CD4-positive, alpha-beta T cell (primary cell): ENCODE data around the gene VPS13D. TPM values are rescaled to one million over a fixed set of nuclear protein-coding genes. Genes with fewer than 3 reads are reported as not detected.

Experiments used
- ATAC-seq: fragments of 200-7000 bp; cut with Tn5 transposase; one replicate; pipeline ENCODE4 v1.10.0; 2022; ENCODE audit warnings: mild to moderate bottlenecking; ENCODE audit not compliant: poor library complexity
- CTCF ChIA-PET: fragments of 350-600 bp; sonication (Branson Sonifier 250); formaldehyde crosslinking; loops from one replicate; lab custom pipeline; 2021; ENCODE audit warnings: antibody characterized with exemption, inconsistent platforms; lab: Charles Lee
- POLR2A ChIA-PET: fragments of 350-600 bp; sonication (Branson Sonifier 250); formaldehyde crosslinking; loops from one replicate; lab custom pipeline; 2021; ENCODE audit warnings: antibody characterized with exemption, inconsistent platforms; lab: Charles Lee
- DNase-seq, 14 experiments: peaks; one replicate each; pipeline ENCODE4 v3.0.0-alpha.2; 2013 to 2020; ENCODE audit warnings: mixed read lengths in 2 of 14
- H3K27ac ChIP-seq, 2 donors: one replicate each; pipeline versions ENCODE4 v1.5.1 to v1.7.0; 2013; ENCODE audit warnings: low read length in 2 of 2, low read depth in 1 of 2, mild to moderate bottlenecking in 1 of 2
- H3K27me3 ChIP-seq, 2 experiments: 1 replicate in 1 of 2; 2 replicates in 1 of 2; pipeline versions ENCODE4 v1.6.1 to v1.7.0; 2013; ENCODE audit warnings: low read length in 2 of 2, control low read depth in 1 of 2, mild to moderate bottlenecking in 1 of 2, moderate library complexity in 1 of 2; ENCODE audit not compliant: insufficient read depth in 2 of 2, control insufficient read depth in 1 of 2
- H3K36me3 ChIP-seq: one replicate; pipeline ENCODE4 v1.6.1; 2013; ENCODE audit warnings: low read length, control low read depth; ENCODE audit not compliant: insufficient read depth
- H3K4me1 ChIP-seq: one replicate; pipeline ENCODE4 v1.6.1; 2013; ENCODE audit warnings: low read length, control low read depth; ENCODE audit not compliant: insufficient read depth
- H3K4me3 ChIP-seq: one replicate; pipeline ENCODE4 v1.5.1; 2013; ENCODE audit warnings: mild to moderate bottlenecking, low read length, moderate library complexity
- H3K9me3 ChIP-seq, 2 experiments: 1 replicate in 1 of 2; 2 replicates in 1 of 2; pipeline versions ENCODE4 v1.6.1 to v1.7.0; 2013; ENCODE audit warnings: low read length in 2 of 2, mild to moderate bottlenecking in 2 of 2, control low read depth in 1 of 2, moderate library complexity in 1 of 2; ENCODE audit not compliant: control insufficient read depth in 1 of 2, insufficient read depth in 1 of 2
- H3K27ac Mint-ChIP-seq: one replicate; pipeline ENCODE4 v1.8.0; 2020; ENCODE audit warnings: mixed read lengths
- H3K27me3 Mint-ChIP-seq: one replicate; pipeline ENCODE4 v1.8.0; 2021; ENCODE audit warnings: mixed read lengths
- H3K36me3 Mint-ChIP-seq: one replicate; pipeline ENCODE4 v1.8.0; 2021; ENCODE audit warnings: low read depth, mixed read lengths
- H3K4me1 Mint-ChIP-seq: one replicate; pipeline ENCODE4 v1.8.0; 2021; ENCODE audit warnings: low read depth, mixed read lengths
- H3K4me3 Mint-ChIP-seq: one replicate; pipeline ENCODE4 v1.8.0; 2020; ENCODE audit warnings: mild to moderate bottlenecking, mixed read lengths
- H3K9me3 Mint-ChIP-seq: one replicate; pipeline ENCODE4 v1.8.0; 2020; ENCODE audit warnings: mixed read lengths
- intact Hi-C, 2 experiments: fragments of 100-400 bp; cut with DNase I in 1 of 2; cut with micrococcal nuclease in 1 of 2; formaldehyde crosslinking; loops; one replicate each; pipeline versions ENCODE4 v1.15.1 to v1.9.0; 2023 to 2025; cut with DNase I, micrococcal nuclease
- total RNA-seq, 174 experiments: library from RNA in 2 of 174; stranded (reverse) in 2 of 174; gene quantifications; one replicate each; pipeline ENCODE4 v1.2.3 and lab custom pipeline; 2021 to 2026
- TF ChIP-seq, protein P1 (sequence below): fragments of 200-600 bp; IDR thresholded peaks from one replicate; pipeline ENCODE4 v1.8.0; 2022; ENCODE audit warnings: antibody characterized with exemption, mild to moderate bottlenecking

VPS13D gene
- total RNA-seq, 2 experiments from 2014 or later = 63.0 to 67.3 TPM

DNA sequence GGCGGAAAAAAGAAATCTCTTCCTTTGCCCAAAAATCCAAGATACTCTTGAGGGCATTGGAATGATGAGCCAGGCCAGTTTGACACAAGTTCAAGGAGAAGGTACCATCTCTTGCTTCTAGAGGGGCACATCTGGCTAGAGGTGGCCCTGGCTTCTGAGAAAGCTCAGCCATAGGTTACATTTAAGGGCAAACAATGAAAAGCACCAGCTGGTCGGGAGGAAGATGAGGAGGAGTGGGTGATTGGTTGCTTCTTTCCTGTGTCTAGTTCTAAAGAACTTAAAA lies 256.2 kb downstream of the VPS13D start:
- ATAC-seq (no peak), DNase-seq (no peak)
- Histone ChIP-seq H3K27ac (no peak overlapping the region), H3K4me1 (peaks cover 9% of the 10 kb centered on the region), H3K9me3 (no peaks in the 10 kb centered on the region), H3K36me3 (peaks cover 23% of the 10 kb centered on the region), H3K27me3 (no peaks in the 10 kb centered on the region), H3K4me3 (no peak overlapping the region)
- ChIA-PET CTCF (no interaction called here), POLR2A (interaction anchor here (1.2 kb wide), 1 partner anchor 133 kb away, joined by 3 read pairs; no protein-coding TSS in a partner anchor)
- H3K36me3 Mint-ChIP-seq = peaks cover 58% of the 10 kb centered on the region
- no peak overlapping the region for H3K4me3 Mint-ChIP-seq
- no peaks in the 10 kb centered on the region for H3K27me3 Mint-ChIP-seq
- peaks cover 21% of the 10 kb centered on the region for H3K4me1 Mint-ChIP-seq
- TF ChIP-seq, protein P1, sequence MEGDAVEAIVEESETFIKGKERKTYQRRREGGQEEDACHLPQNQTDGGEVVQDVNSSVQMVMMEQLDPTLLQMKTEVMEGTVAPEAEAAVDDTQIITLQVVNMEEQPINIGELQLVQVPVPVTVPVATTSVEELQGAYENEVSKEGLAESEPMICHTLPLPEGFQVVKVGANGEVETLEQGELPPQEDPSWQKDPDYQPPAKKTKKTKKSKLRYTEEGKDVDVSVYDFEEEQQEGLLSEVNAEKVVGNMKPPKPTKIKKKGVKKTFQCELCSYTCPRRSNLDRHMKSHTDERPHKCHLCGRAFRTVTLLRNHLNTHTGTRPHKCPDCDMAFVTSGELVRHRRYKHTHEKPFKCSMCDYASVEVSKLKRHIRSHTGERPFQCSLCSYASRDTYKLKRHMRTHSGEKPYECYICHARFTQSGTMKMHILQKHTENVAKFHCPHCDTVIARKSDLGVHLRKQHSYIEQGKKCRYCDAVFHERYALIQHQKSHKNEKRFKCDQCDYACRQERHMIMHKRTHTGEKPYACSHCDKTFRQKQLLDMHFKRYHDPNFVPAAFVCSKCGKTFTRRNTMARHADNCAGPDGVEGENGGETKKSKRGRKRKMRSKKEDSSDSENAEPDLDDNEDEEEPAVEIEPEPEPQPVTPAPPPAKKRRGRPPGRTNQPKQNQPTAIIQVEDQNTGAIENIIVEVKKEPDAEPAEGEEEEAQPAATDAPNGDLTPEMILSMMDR = no peak
- H3K27ac Mint-ChIP-seq = no peak overlapping the region
- no peaks in the 10 kb centered on the region for H3K9me3 Mint-ChIP-seq
- intact Hi-C loops = no loop called here

- DNase-seq (no peak), ATAC-seq (no peak)
- ChIA-PET CTCF (no interaction called here), POLR2A (interaction anchor here (1.2 kb wide), 1 partner anchor 133 kb away, joined by 3 read pairs; no protein-coding TSS in a partner anchor)
- H3K4me3 ChIP-seq = no peak overlapping the region
- H3K36me3 ChIP-seq = peaks cover 24% of the 10 kb centered on the region
- intact Hi-C loops = no loop called here
- TF ChIP-seq, protein P1 = no peak
- no peaks in the 10 kb centered on the region for H3K9me3 ChIP-seq
- no peaks in the 10 kb centered on the region for H3K27me3 Mint-ChIP-seq
- peaks cover 63% of the 10 kb centered on the region for H3K36me3 Mint-ChIP-seq
- H3K27ac Mint-ChIP-seq = no peak overlapping the region
- H3K9me3 Mint-ChIP-seq = no peaks in the 10 kb centered on the region
- no peak overlapping the region for H3K27ac ChIP-seq
- no peak overlapping the region for H3K4me3 Mint-ChIP-seq
- H3K4me1 Mint-ChIP-seq = peaks cover 16% of the 10 kb centered on the region
- H3K4me1 ChIP-seq = peaks cover 4% of the 10 kb centered on the region
- no peaks in the 10 kb centered on the region for H3K27me3 ChIP-seq
Measured at GRCh38 chr1:12486401-12487005, 256.7 kb downstream of the VPS13D start.

GRCh38 chr1:12487520-12487919 lies 257.7 kb downstream of the VPS13D start:
- Mint-ChIP-seq H3K27ac (no peak overlapping the region), H3K4me3 (no peak overlapping the region), H3K9me3 (no peaks in the 10 kb centered on the region), H3K36me3 (peaks cover 69% of the 10 kb centered on the region), H3K27me3 (no peaks in the 10 kb centered on the region), H3K4me1 (peaks cover 9% of the 10 kb centered on the region)
- H3K27me3 ChIP-seq = no peaks in the 10 kb centered on the region
- H3K36me3 ChIP-seq = peaks cover 30% of the 10 kb centered on the region
- intact Hi-C loops = no loop called here
- ATAC-seq (no peak), DNase-seq (no peak)
- no peak overlapping the region for H3K27ac ChIP-seq
- ChIA-PET CTCF (interaction anchor here (0.7 kb wide), 1 partner anchor 9 kb away, joined by 4 read pairs; no protein-coding TSS in a partner anchor), POLR2A (interaction anchor here (1.0 kb wide), 1 partner anchor 23 kb away, joined by 6 read pairs; no protein-coding TSS in a partner anchor)
- H3K4me3 ChIP-seq = no peak overlapping the region
- TF ChIP-seq, protein P1 = no peak
- no peaks in the 10 kb centered on the region for H3K4me1 ChIP-seq
- H3K9me3 ChIP-seq = no peaks in the 10 kb centered on the region
